Gastroesophageal sphincter (tissue), 4 donors: ENCODE results near the gene DPEP3. TPM values are rescaled to one million over a fixed set of nuclear protein-coding genes. Genes with fewer than 3 reads are reported as not detected.

Experiments used
- ATAC-seq: fragments of 150-250 bp; one replicate; pipeline ENCODE4 v1.9.1; 2016; ENCODE audit warnings: mild to moderate bottlenecking, moderate library complexity
- H3K27ac ChIP-seq, 4 donors: fragments of 200-600 bp; sonication (generic) in 3 of 4; 1 replicate in 3 of 4; 2 replicates in 1 of 4; pipeline ENCODE4 v1.5.1; 2016 to 2019
- H3K27me3 ChIP-seq: fragments of 200-600 bp; sonication (generic); one replicate; pipeline ENCODE4 v1.5.1; 2019
- H3K36me3 ChIP-seq, 2 donors: fragments of 200-600 bp; sonication (generic); one replicate each; pipeline ENCODE4 v1.5.1; 2019; ENCODE audit warnings: control low read depth in 1 of 2
- H3K4me1 ChIP-seq, 3 donors: fragments of 200-600 bp; sonication (generic); 1 replicate in 2 of 3; 2 replicates in 1 of 3; pipeline ENCODE4 v1.5.1; 2016 to 2019; ENCODE audit warnings: control low read depth in 2 of 3
- H3K4me3 ChIP-seq, 2 donors: fragments of 200-600 bp; sonication (generic); one replicate each; pipeline ENCODE4 v1.5.1; 2019; ENCODE audit warnings: mild to moderate bottlenecking in 1 of 2, moderate library complexity in 1 of 2
- H3K9me3 ChIP-seq, 3 donors: fragments of 200-600 bp; sonication (generic); one replicate each; pipeline ENCODE4 v1.5.1; 2017 to 2019; ENCODE audit warnings: control low read depth in 2 of 3
- CTCF ChIP-seq, 4 experiments: fragments of 200-600 bp in 2 of 4; fragments of 450-650 bp in 2 of 4; sonication (generic) in 1 of 4; IDR thresholded peaks; one replicate each; pipeline ENCODE4 v1.5.1; 2017 to 2019; ENCODE audit warnings: antibody characterized with exemption in 4 of 4, mild to moderate bottlenecking in 2 of 4, moderate library complexity in 2 of 4
- EP300 ChIP-seq: sonication (generic); formaldehyde crosslinking; IDR thresholded peaks from one replicate; pipeline ENCODE4 v1.6.1; 2017; ENCODE audit warnings: antibody characterized with exemption, mild to moderate bottlenecking
- POLR2A ChIP-seq, 2 donors: fragments of 450-650 bp; IDR thresholded peaks; one replicate each; pipeline ENCODE4 v1.6.1; 2017; ENCODE audit warnings: antibody characterized with exemption in 2 of 2, mild to moderate bottlenecking in 2 of 2, moderate library complexity in 1 of 2
- POLR2AphosphoS5 ChIP-seq: sonication (generic); formaldehyde crosslinking; IDR thresholded peaks from one replicate; pipeline ENCODE4 v1.6.1; 2017; ENCODE audit warnings: antibody characterized with exemption
- WGBS, 2 donors: methylation state at CpG; one replicate each; pipeline ENCODE4 v1.1.5; 2018; ENCODE audit warnings: low coverage in 1 of 2; 5-methylcytosine and 5-hydroxymethylcytosine counted together
- total RNA-seq, 4 donors: library from RNA; depleted of rRNA; stranded (reverse); fragments of >200 nt; gene quantifications; one replicate each; pipeline ENCODE4 v1.1.0, GENCODE V29; 2016

The DPEP3 gene
- total RNA-seq, 4 donors from 2014 or later = 1.4 TPM; not detected in 3

- peaks cover 0 to 74% (median 48%) of the 10 kb centered on the region in 3 donors for H3K4me1 ChIP-seq
- ATAC-seq = no peak
- H3K4me3 ChIP-seq = peak overlapping the region in 1 of 2 donors; percentile 99
- TF ChIP-seq EP300 = no peak
- TF ChIP-seq POLR2AphosphoS5 = no peak
- no peak for TF ChIP-seq POLR2A (IDR thresholded peaks at IDR 0.05)
- TF ChIP-seq CTCF (IDR thresholded peaks at IDR 0.05) = no peak
- no peaks in the 10 kb centered on the region for H3K9me3 ChIP-seq
- H3K36me3 ChIP-seq = peaks cover 0 to 27% of the 10 kb centered on the region in 2 donors
- no peaks in the 10 kb centered on the region for H3K27me3 ChIP-seq
- WGBS, 2 donors = 20 to 23% methylated on average over 2 to 5 of the region's 11 CpGs
- H3K27ac ChIP-seq = peak overlapping the region; percentile 87 to 100 (median 99)
Observed at GRCh38 chr16:67965668-67966548, 14.4 kb downstream of the DPEP3 start.

GRCh38 chr16:67964477-67965131 is 15.7 kb downstream of the DPEP3 start:
- TF ChIP-seq CTCF (IDR thresholded peaks at IDR 0.05) (no peak), EP300 (no peak), POLR2A (IDR thresholded peaks at IDR 0.05) (no peak), POLR2AphosphoS5 (no peak)
- Histone ChIP-seq H3K4me1 (peaks cover 0 to 85% (median 55%) of the 10 kb centered on the region in 3 donors), H3K36me3 (peaks cover 0 to 40% of the 10 kb centered on the region in 2 donors), H3K27me3 (no peaks in the 10 kb centered on the region), H3K4me3 (no peak overlapping the region), H3K9me3 (no peaks in the 10 kb centered on the region), H3K27ac (peak overlapping the region in 3 of 4 donors; percentile 98 to 100 (median 100))
- WGBS, 2 donors = 83 to 100% methylated on average over 1 to 2 of the region's 6 CpGs
- ATAC-seq = no peak

- no peak overlapping the region for H3K4me3 ChIP-seq
- no peak for TF ChIP-seq EP300
- TF ChIP-seq CTCF (IDR thresholded peaks at IDR 0.05) = no peak
- TF ChIP-seq POLR2AphosphoS5 = no peak
- no peak for TF ChIP-seq POLR2A (IDR thresholded peaks at IDR 0.05)
- WGBS, 2 donors = 10 to 68% methylated on average over 2 to 8 of the region's 32 CpGs
- H3K27me3 ChIP-seq = no peaks in the 10 kb centered on the region
- ATAC-seq = no peak
- peaks cover 0 to 88% (median 63%) of the 10 kb centered on the region in 3 donors for H3K4me1 ChIP-seq
- H3K27ac ChIP-seq = peak overlapping the region in 3 of 4 donors; percentile 98 to 100 (median 100)
- no peaks in the 10 kb centered on the region for H3K9me3 ChIP-seq
- H3K36me3 ChIP-seq = peaks cover 0 to 48% of the 10 kb centered on the region in 2 donors
Observed at GRCh38 chr16:67963662-67964321, 16.5 kb downstream of the DPEP3 start.

GRCh38 chr16:67963292-67963661 is 17.0 kb downstream of the DPEP3 start:
- no peak for TF ChIP-seq CTCF (IDR thresholded peaks at IDR 0.05)
- no peak for TF ChIP-seq POLR2A (IDR thresholded peaks at IDR 0.05)
- no peak for TF ChIP-seq EP300
- TF ChIP-seq POLR2AphosphoS5 = no peak
- WGBS, 2 donors = 52% methylated on average over 2 of the region's 2 CpGs; no CpG with 5 or more reads in 1 of the 2 donors

More at GRCh38 chr16:67963292-67963661, 17.0 kb downstream of the DPEP3 start:
- H3K9me3 ChIP-seq = no peaks in the 10 kb centered on the region
- H3K27ac ChIP-seq = peak overlapping the region in 3 of 4 donors; percentile 98 to 100 (median 100)
- ATAC-seq = no peak
- no peaks in the 10 kb centered on the region for H3K27me3 ChIP-seq
- H3K4me1 ChIP-seq = peaks cover 0 to 94% (median 63%) of the 10 kb centered on the region in 3 donors
- H3K4me3 ChIP-seq = no peak overlapping the region
- peaks cover 0 to 53% of the 10 kb centered on the region in 2 donors for H3K36me3 ChIP-seq
